Retina (tissue), 1 donor: ENCODE results near the gene KIAA1549.

Experiments
- DNase-seq: peaks from one replicate; pipeline ENCODE4 v3.0.0-alpha.2; 2016

KIAA1549 gene

DNA sequence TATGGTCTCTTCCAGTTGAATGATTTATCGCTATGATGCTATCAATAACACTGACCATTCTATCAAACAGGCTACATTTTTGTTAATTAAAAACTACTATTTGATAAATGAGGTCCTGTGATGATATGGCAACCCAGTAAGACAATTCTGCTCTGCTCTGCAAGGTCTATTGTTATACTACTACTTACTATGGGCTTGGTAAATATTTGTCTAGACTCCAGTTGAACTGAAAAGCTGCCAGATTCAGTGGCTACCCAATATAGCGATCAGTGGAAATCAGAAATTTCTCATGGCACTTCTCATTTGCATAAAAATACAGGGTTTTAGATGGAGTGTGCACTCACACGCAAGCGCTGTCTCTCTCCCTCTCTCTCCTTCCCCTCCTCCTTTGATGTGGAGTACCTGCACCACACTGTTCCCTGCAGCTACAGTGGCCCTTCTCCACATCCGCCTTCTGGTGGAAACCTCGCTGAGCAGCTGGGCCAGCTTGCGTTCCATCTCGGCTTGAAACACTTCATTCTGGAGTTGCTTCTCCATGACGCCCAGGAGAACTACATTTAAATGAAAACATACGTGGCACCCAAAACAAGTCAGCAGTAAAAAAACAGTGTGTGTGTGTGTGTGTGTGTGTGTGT is 77.9 kb downstream of the KIAA1549 start:
- DNase-seq: no peak

DNA sequence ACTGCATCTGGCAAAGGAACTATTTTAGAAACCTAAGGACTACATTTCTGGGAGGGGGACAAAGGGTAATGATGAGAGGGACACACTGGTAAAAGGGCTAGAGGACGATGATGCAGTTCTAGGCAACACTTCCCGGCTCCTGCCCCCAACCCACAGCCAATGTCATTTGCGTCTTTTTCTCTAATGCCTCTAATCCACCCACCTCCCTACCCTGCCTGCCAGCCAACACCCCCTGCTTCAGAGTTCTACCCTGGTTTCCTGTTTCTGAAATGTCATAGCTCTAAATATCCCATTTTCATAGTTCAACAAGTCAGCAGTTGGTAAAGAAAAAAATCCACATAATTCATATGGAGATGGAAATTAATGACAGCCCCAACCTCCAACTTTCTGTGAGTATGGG is 79.0 kb downstream of the KIAA1549 start:
- DNase-seq: no peak

DNA sequence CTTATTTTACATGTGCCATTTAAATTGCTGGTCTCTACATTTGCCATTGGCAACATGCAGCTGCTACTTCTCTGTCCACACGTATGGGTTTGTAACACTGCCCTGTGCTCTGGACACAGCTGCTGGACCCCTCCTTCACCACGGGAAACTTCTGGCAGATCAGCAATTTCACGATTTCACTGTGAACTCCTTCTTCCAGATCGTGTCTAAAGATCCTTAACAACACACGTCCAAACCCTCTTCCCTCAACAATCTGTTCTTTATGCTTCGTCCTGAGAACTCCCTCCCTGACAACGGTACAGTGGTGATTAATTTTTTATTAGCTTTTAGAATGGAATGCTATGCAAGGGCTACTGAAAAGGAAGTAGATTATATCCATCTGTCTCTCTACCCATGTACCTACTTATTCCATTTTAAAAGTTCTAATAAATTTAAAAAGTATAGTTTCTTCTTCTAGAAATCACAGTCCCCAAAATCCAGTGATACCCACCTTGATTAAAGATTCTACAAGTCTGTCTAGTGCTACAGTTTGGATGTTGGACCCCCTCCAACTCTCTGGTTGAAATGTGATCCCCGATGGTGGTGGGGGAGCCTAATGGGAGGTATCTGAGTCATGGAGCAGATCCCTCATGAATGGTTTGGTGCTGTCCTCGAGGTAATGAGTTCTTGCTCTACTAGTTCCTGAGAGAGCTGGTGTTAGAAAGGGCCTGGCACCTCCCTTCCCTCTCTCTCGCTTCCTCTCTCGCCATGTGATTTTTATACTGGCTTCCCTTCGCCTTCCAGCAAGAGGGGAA is 81.0 kb downstream of the KIAA1549 start:
- no peak for DNase-seq

DNA sequence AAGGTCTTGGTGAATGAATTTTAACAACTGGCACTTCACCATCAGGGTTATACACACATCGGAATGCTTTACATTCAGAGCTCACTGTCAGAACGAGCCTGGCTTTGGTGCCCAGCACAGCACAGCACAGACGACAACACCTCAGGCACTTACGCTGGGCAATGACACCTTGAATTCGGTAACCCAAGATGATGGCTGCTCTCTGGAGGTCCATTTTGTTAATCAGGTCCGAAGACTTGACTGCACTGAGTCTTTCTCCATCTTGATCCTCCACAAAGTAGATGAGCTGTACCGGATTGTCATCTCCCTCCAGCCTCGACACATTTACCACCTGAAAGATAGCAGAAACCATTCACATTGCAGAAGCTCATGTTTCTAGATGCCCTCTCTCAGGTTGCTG is 82.4 kb downstream of the KIAA1549 start:
- DNase-seq: no peak

DNA sequence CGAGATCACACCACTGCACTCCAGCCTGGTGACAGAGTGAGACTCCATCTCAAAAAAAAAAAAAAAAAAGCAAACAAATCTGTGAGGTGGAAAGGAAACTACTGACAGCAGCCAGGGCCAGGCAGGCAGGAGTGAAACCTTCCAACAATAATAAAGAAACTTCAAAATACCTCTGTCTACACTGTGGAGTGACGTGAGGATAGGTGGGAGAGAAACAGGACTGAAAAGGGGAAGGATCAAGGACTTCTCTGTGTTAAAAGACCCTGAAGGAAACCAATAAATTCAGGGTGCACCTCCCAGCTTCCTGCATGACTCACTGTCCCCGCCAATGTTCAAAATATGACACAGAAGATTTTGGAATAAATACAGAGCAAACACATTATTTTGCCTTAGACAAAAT is 82.9 kb downstream of the KIAA1549 start:
- DNase-seq: no peak

DNA sequence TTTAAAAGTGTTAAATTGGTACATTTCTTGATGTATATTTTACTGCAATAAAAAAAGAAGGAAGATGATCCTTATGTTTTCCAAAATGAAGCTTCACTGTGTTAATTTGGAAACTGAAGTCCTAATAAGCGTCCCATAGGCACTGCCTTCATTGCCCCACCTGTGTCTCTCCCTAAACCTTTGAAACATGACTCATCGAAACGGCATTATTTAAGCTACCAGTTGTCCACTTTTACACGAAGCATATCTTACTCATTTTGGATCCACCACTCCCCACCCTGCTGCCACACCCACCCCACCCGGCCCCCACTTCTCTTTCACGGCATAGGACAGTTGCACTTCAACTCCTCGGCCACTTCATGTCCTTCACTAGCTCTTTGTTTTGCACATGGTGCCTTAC is 85.5 kb downstream of the KIAA1549 start:
- no peak for DNase-seq

DNA sequence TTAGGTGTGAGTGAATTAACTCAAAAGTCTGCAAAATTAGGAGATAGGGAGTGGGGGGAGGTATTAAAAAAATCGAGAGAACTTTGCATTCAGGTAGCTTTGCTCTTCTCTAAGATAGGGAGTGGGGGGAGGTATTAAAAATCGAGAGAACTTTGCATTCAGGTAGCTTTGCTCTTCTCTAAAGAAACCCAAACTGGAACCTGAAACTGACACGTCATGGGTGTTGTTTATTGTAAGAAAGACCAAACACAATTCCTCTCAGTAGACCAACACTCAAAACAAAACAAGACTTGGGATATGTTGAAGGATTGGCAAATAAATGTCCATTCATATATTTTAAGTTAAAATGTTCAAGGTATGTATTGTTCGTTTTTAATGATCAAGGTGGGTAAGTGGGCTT is 87.9 kb downstream of the KIAA1549 start:
- DNase-seq: no peak

DNA sequence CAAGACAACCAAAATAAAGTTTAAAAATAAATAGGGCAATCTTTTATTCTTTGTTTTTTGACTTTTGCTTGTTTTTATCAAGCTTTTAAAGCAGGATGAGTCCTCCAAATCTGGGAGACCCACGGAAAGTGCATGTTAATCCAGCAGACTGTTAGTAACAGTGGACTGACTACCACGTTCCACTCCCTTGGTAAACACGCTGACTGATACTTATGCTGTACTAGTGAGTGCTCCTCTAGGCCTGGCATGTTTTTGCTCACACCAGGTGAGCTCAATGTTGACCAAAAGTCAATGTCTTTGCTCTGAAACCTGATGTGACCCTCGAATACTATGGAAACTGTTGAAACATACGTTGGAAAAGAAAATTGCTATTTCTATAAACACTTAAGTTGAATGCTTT is 88.4 kb downstream of the KIAA1549 start:
- no peak for DNase-seq

DNA sequence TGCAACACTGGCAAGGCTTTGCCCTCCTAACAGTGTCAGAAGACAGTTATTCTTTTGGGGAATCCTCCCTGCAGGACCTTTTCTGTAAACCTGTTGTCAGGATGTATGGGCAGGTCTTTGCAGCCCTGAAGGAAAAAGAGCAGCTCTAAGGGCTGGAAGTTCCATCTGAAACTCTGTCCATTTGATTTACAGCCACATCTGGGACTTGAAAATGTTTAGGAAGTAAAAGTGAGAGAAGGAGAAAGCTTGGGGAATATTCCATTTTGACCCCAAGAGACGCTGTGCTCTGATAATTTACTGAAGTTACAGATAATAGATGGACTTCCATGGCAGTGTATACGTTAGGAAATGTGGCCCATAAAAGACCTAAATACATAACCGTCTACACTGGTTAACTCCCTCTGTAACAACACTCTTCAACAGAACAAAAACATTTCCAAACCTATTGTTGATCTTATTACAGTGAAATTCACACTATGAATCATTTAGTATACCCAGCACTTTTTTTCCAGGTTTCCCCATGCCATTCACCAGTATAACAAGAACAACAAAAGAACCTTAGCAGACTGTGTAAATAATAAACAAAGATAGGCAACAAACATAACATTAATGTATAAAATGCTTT is 89.1 kb downstream of the KIAA1549 start:
- DNase-seq: no peak

DNA sequence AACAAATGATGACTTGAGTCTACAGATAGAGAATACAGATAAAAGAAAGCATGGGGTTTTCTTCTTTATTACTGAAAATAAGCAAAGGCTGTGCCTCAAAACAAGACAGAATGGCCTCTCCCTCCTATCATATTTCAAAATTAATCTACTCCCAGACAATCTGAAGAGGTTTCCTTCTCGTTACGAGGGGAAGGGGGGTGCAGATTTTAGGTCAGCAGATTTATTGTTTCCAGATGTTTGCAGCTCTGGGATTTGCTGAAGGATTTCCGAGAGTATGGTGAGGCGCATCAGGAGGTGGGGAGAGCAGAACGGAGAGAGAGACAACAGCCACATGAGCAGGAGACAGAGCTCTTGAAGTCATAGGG is 89.8 kb downstream of the KIAA1549 start:
- DNase-seq: no peak

DNA sequence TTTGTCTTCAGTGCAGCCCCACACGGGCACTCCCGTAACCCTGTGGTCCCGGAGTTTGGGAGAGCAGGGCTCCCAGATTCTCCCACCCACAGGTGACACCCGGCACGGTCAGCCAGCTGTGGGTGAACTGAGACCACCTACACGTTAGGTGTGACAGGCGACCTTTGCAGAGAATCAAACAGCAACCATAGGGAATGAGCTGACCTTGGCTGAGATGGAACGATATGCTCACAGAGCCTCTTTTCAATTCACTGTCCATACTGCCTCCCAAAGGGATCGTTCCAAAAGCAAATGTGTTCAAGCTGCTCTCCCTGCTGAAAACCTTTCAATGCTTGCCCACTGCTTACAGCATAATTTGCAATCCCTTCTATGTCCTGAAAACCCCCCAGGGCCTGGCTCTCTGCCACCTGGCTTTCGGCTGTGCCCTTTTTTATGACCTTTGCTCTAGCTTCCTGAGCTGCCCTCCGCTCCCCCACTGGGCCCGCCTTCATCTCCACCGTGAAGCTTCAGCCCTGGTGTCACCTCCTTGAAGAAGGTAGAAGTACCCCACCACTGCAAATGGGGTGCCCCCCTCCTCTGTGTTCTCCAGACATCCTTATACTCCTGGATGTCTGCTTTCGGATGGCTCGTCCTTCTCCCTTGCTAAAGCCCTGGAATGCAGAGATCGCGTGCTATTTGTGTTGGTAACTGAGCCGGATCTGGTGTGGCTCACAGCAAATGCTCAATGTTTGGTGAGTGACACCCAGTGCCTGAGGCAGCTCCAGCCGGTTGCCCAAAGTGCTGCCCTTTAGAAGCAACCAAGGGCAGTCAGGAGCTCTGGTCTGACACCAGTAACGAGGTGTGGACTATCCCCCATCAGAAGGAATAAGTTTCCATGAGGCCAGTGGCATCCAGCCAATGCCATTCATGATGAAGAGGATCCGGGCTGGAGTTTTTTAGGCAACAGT is 90.4 kb downstream of the KIAA1549 start:
- peak; percentile 9 for DNase-seq

DNA sequence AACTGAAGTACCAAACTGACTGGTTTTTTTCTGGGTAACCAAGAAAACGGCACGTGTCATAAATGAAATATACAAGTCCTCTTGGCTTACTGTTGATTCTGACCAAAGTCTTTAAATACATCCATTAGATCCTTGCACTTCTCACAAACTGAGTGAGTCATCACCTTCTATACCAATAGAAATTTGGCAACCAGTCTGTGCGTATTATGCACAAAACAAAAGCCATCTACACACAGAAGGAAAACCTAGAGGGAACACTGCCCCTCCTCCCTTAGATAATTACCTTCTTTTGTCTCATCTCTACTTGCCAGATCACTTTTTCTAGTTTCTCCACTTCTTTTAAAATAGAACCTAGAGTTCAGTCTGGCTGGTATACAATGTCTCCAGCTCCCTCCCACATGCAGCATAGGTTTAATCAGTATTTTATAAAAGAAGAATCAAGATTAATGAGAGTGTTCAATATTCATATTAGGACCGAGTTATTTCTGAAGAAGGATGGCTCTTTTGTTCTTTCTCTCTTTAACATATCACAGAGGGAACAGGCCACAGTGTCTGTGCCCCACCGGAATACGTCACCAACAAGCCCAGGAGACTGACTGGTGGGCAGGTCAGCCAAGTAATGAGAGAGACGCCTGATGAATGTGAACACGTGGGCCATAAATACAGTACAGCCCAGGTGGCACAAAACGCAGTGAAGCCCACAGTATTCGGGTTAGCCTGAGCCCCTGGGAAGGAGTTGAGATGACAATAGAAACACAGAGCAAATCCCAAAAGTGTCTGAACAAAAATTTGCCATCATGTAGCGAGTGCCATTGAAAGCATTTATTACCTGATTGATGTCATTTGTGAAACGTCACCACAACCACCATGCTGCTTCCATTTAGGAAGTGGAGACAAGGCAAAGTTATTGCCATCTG is 91.3 kb downstream of the KIAA1549 start:
- no peak for DNase-seq

DNA sequence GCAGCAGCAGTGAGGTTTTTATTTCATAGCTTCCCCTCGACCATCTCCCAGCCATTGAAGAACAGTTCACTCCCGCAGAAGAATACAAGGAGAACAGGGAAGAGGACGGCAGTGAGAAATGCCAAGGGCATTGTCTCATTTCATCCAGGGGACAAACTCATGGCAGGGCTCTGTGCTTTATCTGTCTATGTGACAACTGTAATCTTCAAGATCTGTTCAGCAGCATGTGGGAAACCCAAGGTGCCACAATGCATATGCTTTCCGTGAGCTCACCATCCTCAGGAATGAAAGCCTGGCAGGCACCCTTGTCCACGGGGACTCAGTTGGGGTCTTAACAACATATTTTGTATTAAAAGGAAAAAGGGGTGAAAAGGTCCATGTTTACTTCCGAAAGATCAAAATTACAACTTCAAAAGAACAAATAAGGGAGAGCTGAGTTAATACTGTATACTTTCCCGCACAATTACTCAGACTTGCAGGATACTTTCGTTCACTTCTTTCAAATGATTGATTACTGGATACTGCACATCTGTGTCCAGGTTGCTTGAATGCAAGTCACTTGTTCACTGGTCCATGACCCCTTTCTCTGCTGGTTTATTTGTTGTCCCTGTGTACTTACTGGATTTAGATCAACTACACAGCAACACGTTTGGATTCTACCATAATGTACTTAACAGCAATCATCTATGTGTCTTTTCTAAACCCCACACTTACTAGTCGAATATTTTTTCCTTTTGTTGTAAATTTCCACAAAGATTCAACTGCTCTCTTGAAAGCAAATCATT is 93.1 kb downstream of the KIAA1549 start:
- DNase-seq: no peak

DNA sequence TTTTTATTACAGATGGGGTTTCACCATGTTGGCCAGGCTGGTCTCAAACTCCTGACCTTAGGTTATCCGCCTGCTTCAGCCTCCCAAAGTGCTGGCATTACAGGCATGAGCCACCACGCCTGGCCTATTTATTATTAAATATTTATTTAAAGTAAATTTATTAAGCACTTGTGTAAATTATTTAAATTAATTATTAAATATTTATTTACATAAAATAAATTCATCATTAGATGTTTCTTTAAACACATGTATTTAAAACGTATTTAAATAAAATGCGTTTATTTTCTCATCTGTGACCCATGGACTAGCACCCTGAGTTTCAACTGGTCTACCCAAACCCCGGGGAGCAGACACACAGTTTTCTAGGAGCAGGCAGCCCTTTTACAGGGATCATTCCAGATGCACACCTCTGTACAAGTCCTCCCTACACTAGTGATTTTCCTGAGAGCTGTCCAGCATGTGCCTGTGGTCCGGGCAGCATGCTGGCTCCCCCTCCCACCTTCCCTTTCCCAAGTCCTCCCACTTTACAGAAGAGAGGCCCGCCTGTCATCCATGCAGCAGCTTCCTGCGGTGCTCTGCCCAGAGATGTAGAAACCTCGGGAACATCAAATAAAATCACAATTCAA is 94.0 kb downstream of the KIAA1549 start:
- DNase-seq: peak; percentile 11

DNA sequence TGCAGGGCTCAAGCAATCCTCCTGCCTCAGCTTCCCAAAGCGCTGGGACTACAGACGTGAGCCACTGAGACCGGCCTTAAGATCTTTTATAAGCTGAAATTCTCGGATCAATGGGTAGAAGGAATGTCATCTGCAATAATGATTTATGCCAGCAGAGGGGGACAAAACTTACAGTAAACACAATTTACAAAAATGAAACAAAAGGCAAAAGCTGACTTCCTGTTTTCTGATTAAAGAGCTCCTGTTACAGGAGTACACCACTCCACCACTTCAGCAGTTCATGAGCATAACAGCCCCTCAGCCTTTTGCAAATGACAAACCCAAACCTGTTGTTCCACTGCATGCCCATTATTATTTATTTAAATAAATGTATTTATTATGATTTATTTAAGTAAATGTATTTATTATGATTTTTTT is 94.7 kb downstream of the KIAA1549 start:
- peak; percentile 52 for DNase-seq

DNA sequence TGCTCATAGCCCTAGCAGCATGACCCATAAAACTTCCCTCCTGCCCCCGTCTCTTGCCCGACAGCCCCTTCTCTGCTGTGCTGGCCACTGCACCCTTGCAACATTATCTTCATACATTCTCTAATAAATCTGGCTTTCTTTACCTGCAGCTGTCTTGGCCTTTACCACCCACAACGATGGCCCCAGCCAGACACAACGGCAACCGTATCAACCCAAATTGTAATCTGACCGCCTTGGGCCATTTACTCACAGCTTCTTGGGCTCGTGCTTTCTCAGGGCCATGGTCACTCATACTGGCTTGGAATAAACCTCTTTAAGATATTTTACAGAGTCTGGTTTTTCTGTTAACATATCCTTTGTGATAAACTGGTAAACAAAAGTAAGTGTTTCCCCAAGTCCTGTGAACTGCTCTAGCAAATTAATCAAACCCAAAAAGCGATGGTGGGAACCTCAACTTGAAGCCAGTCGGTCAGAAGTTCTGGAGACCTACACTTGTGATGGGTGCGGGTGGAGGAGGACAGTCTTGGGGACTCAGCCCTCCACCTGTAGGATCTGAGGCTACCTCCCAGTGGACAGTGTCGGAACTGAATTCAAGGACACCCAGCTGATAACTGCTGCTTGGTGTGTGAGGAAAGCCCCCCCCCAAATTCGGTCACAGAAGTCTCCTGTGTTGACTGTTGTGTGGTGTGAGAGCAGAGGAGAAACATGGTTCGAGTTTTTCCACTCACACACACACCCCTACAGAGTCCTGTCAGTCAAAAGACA is 95.6 kb downstream of the KIAA1549 start:
- DNase-seq: no peak

DNA sequence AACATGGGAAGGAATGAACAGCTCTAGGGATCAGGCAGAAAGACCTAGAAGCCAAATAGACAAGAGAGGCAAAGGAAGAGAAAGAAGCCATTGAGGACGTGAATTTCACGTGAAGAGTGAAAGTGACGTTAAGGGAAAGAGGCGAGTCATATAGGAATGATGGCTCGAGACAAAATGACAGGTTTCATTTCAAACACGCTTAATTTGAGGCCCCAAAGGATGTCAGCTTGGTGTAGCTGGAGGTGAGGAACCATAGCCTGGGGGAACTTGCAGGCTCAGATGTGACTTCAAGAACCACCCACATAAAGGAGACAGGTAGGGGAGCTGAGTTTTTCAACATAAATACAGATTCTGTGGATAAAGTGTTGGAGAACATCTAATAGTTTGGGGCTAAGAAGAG is 98.9 kb downstream of the KIAA1549 start:
- DNase-seq: no peak

DNA sequence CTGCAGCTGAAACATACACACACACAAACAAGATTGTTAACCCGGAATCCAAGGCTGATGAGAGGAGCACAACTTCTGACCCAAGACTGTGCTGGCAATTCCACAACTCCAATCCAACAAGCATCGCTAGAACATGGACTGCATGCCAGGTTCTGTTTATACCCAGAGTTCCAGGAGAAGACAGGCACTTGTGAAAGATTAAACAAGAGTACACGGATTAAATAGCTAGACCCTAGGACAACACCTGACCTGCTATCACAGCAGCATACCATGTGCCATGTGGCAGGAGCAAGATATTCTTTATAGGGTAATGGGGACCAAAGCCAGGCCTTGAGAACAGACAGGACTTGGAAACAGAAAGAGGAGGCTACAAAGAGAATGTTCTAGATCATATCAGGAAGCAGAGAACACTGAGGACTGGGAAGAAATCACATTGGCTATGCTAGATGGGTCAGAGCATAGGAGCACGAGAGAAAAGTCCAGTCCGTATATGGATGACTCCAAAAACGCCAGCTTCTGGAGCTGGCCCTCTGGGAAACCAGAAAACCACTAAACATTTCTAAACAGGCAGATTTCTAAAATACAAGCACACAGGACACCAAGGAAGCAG is 99.5 kb downstream of the KIAA1549 start:
- DNase-seq: no peak

DNA sequence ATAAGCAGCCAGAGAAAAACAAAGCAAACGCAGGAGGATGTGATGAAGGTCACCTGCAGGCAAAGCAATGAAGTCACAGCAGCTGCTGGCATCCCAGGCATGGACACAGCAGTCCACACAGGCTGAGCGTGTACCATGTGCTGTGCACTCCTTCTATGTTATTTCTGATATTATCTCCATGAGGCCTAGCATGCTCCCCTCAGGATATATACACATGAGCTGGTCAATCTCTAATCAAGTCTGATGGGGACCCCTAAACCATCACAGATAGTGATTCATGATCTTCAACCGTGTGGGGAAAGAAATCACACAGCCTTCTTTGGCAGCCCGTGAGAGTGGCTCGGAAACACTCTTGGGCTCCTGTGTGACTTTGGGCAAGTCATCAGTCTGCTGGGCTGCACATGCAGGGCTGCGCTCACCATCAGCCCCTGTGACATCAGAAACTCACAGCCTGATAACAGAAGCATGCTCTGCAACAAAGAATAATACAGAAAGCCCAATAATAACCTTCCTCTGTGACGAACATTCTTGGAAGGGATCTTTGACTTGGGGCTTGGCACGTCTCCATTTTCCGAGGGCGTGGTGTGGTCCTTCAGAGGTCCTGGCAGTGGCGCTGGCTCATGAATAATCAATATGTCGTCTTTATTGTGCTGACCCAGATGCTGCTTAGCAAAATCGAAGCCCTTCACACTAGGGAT is 100.2 kb downstream of the KIAA1549 start:
- no peak for DNase-seq
